ENCODE measurements around the gene RBM34.
A peak's percentile ranks its signal among the peaks of the same experiment; 100 is the strongest.
"Not testable (repeated sequence)": the region's sequence is repeated elsewhere in the genome, so short reads cannot be mapped to it uniquely, and the experiment has no call there.

The RBM34 gene

DNA sequence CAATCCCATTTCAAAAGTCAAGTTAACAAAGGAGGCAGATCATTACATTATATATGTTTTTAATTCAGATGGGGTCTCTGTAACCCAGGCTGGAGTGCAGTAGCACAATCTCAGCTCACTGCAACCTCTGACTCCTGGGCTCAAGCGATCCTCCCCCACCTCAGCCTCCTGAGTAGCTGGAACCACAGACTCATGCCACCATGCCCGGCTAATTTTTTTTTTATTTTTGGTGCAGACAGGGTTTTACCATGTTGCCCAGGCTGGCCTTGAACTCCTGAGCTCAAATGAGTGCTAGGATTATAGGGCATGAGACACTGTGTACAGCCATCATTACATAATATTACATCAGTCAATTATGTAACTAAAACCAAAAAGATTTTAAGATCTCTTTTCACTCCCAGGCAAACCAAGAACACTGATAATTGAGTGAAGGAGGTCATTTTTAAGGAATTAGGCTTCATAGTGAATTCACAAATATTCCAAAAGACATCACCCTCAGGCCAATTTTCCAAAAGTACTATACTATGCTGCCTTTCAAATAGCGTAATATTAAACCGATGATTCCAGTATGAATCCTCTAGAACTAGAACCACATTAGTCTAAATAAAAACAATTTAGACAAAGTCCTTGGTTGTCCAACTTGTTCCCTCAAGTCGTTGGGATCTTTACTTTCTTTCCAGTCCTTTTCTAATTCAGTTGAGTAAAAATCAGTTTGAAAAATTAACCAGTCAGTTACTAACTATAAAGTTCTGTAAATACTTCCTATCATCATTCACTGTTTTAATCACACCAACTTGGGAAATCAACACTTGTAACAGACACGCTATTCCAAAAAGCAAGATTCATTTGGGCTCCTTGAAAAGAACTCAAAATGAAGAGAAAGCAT is 48.5 kb downstream of the RBM34 start:
- peak; percentile 24 for DNase-seq

DNA sequence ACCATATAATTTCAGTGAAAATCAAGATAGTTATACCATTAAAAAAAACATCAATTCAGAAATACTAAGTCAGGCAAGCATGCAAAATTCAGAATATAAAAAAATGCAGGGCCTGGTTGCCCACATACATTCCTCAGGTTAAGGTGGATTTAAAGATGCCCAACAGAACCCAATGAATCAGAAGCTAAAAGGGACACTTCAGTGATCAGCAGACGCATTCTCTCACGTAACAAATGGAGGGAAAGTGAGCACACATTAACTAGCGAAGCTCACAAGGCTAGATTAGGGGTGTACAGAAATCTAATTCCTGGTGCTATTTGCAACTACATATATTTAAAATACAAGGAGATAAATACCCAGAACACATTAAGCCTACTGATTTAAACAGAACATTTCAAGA is 49.9 kb downstream of the RBM34 start:
- no peak for DNase-seq

- no peak for DNase-seq
Observed at GRCh38 chr1:235108876-235109275, 52.2 kb downstream of the RBM34 start.

DNA sequence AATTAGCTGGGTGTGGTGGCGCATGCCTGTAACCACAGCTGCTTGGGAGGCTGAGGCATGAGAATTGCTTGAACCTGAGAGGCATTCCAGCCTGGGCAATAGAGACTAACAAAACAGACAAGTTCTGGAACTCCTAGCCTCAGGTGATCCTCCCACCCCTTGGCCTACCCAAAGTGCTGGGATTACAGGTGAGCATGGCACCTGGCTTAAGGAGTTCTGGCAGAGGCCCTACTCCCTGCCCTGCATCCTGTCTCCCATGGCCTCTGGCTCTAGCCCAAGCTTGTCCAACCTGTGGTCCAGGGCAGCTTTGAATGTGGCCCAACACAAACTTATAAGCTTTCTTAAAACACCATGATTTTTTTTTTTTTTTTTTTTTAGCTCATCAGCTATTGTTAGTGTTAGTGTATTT is 52.9 kb downstream of the RBM34 start:
- DNase-seq, result no peak

GRCh38 chr1:235107368-235108184 is 53.5 kb downstream of the RBM34 start:
- DNase-seq, result no peak

GRCh38 chr1:235106457-235106856 is 54.6 kb downstream of the RBM34 start:
- no peak for DNase-seq

DNA sequence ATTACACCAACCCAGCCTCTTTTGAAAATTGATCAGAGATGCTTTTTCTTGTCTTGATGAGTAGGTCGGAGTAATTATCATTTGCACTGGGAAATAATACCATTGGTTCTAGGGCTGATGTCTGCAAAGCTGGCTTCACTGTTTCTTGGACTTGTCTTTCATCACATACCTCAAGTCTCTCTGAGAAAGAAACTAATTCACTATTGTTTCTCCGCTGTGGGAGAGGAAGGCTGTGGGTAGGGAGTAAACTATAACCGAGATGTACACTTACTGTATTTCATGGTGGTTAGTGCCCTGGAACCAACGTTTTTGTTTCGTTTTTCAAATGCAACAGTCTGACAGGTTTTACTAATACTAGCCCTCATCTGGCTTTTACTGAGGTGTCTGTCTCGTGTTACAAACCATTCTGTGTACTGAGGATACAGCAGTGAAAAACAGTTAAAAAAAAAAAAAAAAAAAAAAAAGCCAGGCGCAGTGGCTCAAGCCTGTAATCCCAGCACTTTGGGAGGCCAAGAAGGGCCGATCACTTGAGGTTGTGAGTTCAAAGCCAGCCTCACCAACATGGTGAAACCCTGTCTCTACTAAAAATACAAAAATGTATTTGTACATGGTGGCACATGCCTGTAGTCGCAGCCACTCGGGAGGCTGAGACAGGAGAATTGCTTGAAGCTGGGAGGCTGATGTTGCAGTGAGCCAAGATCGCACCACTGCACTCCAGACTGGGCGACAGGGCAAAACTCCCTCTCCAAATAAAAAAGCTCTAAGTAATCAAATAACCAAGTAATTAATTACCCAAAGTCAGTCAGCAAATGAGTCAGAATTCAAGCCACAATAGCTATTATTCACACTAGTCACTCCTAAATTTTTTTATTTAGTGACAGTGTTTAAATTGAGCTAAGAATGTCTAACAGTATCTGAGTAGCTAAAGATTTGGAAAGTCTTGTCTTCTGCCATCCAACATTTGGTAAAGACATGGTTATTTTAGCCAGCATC is 55.7 kb downstream of the RBM34 start:
- no peak for DNase-seq

- no peak for DNase-seq
Observed at GRCh38 chr1:235102993-235103411, 58.0 kb downstream of the RBM34 start.

DNA sequence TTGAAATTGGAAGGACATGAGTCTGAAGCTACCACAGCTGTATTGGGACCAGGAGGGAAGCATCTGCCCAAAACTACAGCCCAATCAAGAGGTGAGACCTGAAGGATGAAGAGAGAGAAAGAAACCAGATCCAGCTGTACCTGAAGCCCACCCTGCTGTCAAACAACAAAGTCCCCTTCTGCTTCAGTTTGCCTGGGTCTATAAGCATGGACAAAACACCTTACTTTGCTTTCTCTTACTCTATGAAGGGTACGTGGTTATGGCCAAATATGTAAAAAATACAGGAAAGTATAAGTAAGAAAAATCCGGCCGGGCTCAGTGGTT is 58.8 kb downstream of the RBM34 start:
- no peak for DNase-seq

- DNase-seq, result no peak
Observed at GRCh38 chr1:235101558-235102258, 59.3 kb downstream of the RBM34 start.

DNA sequence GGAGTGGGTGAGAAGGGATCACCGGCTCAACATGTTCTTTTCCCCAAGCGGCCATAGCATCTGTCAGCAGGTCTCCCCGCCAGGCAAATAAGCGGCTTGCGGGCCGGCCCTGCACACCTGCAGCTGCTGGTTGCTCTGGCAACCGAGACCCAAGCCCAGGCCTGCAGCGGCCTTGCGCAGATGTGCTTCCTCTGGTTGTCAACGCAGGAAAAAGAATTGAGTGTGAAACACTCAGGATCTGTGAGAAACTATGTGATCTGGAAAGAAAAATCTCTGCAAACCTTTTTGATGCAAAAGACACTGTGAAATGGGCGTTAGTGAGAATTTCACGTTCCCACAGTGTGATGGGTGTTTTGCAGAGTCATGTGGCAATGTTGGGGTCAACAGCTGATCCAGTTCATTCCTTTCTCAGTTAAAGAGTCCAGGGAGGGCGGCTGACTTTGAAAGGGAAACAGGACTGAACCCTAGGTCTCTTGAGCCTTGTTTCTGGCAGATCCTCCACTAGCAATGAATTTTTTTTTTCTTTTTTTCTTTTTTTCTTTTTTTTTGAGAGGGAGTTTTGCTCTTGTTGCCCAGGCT is 60.8 kb downstream of the RBM34 start:
- DNase-seq, result no peak

DNA sequence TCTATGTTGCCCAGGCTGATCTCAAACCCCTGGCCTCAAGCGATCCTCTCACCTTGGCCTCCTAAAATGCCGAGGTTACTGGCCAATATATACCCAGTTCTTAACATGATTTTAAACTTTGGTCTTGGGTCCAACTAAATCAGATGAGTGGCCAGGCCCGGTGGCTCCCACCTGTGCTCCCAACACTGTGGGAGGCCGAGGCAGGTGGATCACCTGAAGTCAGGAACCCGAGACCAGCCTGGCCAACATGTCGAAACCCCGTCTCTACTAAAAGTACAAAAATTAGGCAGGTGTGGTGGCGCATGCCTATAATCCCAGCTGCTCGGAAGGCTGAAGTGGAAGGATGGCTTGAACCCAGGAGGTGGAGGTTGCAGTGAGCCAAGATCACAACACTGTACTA is 62.1 kb downstream of the RBM34 start:
- no peak for DNase-seq

DNA sequence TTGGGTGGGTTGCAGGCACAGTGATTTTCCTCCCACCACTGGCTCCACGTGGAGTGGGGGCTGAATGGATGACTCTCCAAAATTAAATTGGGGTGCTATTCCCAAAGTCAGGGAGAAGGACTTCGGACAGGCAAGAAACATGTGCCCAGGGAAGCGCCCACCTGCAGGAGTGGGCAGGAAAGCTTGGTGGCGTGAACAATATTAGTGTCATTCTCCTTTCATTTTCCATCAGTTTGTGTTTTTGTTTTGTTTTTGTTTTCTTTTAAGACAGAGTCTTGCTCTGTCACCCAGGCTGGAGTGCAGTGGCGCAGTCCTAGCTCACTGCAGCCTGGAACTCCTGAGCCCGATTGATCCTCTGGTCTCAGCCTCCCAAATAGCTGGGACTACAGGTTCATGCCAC is 62.5 kb downstream of the RBM34 start:
- no peak for DNase-seq

GRCh38 chr1:235097501-235097900 is 63.5 kb downstream of the RBM34 start:
- not testable (repeated sequence) for DNase-seq

GRCh38 chr1:235095938-235096562 is 65.0 kb downstream of the RBM34 start:
- no peak for DNase-seq

DNA sequence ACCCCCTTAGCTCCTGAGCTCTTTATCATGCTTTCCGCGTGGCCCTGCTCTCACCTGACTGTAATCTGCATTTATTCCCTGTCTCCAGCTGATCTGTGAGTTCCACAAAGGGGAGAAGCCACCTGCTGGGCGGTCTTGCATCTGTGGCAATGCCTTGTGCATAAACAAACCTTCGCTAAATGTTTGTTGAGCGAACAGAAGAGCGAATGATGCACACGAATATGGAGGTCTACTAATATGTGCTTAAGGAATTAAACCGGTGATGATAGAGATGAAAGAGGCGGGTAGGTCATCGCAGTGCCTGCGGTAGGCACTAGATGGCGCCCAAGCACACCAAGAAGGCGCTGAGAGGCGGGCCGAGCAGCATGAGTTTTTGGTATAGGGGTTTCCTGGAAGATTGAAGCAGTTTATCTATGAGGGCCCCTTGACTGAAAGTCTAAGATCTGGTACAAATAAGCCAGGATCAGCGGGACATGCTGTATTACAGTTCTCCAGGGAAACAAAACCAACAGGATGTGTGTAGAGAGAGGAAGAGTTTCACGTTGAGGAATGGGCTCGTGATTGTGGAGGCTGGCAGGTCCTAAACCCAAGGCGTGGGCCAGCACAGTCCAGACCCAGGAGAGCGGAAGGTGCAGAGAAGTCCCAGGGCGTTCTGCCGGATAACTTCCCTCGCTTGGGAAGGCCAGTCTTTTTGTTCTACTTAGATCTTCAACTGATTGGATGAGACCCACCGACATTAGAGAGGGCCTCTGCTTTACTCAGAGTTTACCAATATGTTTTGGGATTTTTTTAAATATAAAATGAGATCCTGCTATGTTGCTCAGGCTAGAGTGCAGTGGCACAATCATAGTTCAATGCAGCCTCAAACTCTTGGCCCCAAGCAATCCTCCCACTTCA is 67.1 kb downstream of the RBM34 start:
- peak; percentile 61 for DNase-seq

- peak; percentile 79 for DNase-seq
Observed at GRCh38 chr1:235093013-235093695, 67.9 kb downstream of the RBM34 start.

- not testable (repeated sequence) for DNase-seq
Observed at GRCh38 chr1:235092415-235092814, 68.6 kb downstream of the RBM34 start.

DNA sequence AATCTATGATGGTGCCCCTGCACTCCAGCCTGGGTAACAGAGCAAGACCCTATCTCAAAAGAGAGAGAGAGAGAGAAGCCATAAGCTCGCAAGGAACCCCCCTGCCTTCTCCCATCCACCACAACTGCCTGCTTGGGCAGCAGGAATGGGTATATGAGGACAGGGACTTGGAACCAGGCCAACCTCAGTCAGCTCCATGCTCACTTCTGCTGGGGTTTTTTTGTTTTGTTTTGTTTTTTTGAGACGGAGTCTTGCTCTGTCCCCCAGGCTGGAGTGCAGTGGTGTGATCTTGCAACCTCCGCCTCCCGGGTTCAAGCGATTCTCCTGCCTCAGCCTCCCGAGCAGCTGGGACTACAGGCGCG is 69.0 kb downstream of the RBM34 start:
- not testable (repeated sequence) for DNase-seq

Measured in fibroblast of skin of scalp (primary cell).